Measurements from ENCODE around the gene NCKAP5L.

The NCKAP5L gene

GRCh38 chr12:49803693-49804450 is 24.3 kb downstream of the NCKAP5L start:
- H2AFZ ChIP-seq (ENCODE audit: low read length) = no peak overlapping the region
- H3K27ac ChIP-seq (replicated peaks; ENCODE audit: low read length) = no peak overlapping the region
- peaks cover 5% of the 10 kb centered on the region for H3K79me1 ChIP-seq (ENCODE audit: low read depth, low read length)
- no peak overlapping the region for H3K4ac ChIP-seq (ENCODE audit: low read length)
- H3K23ac ChIP-seq (ENCODE audit: low read depth, low read length, poor library complexity) = no peak overlapping the region
- no peak overlapping the region for H2BK15ac ChIP-seq (ENCODE audit: low read length)
- peak overlapping the region; percentile 68 for H2BK5ac ChIP-seq (ENCODE audit: low read length)
- H3K9ac ChIP-seq (ENCODE audit: low read depth, low read length, poor library complexity) = no peak overlapping the region
- no peaks in the 10 kb centered on the region for H3K9me3 ChIP-seq (replicated peaks in 1 of 2; ENCODE audit: control insufficient read depth in 2 of 2, insufficient read depth in 1 of 2, low read depth in 1 of 2, low read length in 2 of 2)
- H3K14ac ChIP-seq (ENCODE audit: low read length) = no peak overlapping the region
- DNase-seq (ENCODE audit: low spot score) = no peak
- WGBS, 2 donors (ENCODE audit: extremely low coverage in 2 of 2, insufficient read length in 2 of 2, insufficient replicate concordance in 1 of 2) = no CpG with 5 or more reads among the region's 12 CpGs
- H4K8ac ChIP-seq (ENCODE audit: low read depth, low read length) = no peak overlapping the region
- H3K27me3 ChIP-seq (ENCODE audit: control insufficient read depth in 3 of 3, insufficient read depth in 3 of 3, low read depth in 1 of 3, low read length in 3 of 3) = no peaks in the 10 kb centered on the region
- H2AK5ac ChIP-seq (ENCODE audit: low read depth, low read length) = no peak overlapping the region
- H4K91ac ChIP-seq (ENCODE audit: low read depth, low read length, poor library complexity) = no peak overlapping the region
- H2BK120ac ChIP-seq (ENCODE audit: low read depth, low read length) = no peak overlapping the region
- no peak overlapping the region for H3K18ac ChIP-seq (ENCODE audit: low read length)
- peaks cover 16 to 17% of the 10 kb centered on the region in 2 donors for H3K4me1 ChIP-seq (ENCODE audit: control insufficient read depth in 2 of 2, insufficient read depth in 1 of 2, low read depth in 1 of 2, low read length in 2 of 2)
- H3K4me3 ChIP-seq (ENCODE audit: low read length in 2 of 2) = no peak overlapping the region
- no peak overlapping the region for H2BK12ac ChIP-seq (ENCODE audit: low read length)
- no peak overlapping the region for H3K4me2 ChIP-seq (ENCODE audit: insufficient read depth, low read length, poor library complexity, severe bottlenecking)
- peaks cover 32 to 80% of the 10 kb centered on the region in 2 donors for H3K36me3 ChIP-seq (replicated peaks in 1 of 2; ENCODE audit: control insufficient read depth in 2 of 2, insufficient read depth in 2 of 2, low read length in 2 of 2)

- H3K14ac ChIP-seq (ENCODE audit: low read length) = no peak overlapping the region
- no peak overlapping the region for H3K4me2 ChIP-seq (ENCODE audit: insufficient read depth, low read length, poor library complexity, severe bottlenecking)
- peaks cover 43 to 94% of the 10 kb centered on the region in 2 donors for H3K36me3 ChIP-seq (replicated peaks in 1 of 2; ENCODE audit: control insufficient read depth in 2 of 2, insufficient read depth in 2 of 2, low read length in 2 of 2)
- peaks cover 3% of the 10 kb centered on the region for H3K79me1 ChIP-seq (ENCODE audit: low read depth, low read length)
- DNase-seq (ENCODE audit: low spot score) = no peak
- H2BK120ac ChIP-seq (ENCODE audit: low read depth, low read length) = no peak overlapping the region
- H3K4ac ChIP-seq (ENCODE audit: low read length) = no peak overlapping the region
- H3K23ac ChIP-seq (ENCODE audit: low read depth, low read length, poor library complexity) = peak overlapping the region; percentile 57
- H2AK5ac ChIP-seq (ENCODE audit: low read depth, low read length) = no peak overlapping the region
- peaks cover 0 to 4% of the 10 kb centered on the region in 2 donors for H3K4me1 ChIP-seq (ENCODE audit: control insufficient read depth in 2 of 2, insufficient read depth in 1 of 2, low read depth in 1 of 2, low read length in 2 of 2)
- H4K8ac ChIP-seq (ENCODE audit: low read depth, low read length) = no peak overlapping the region
- H3K27me3 ChIP-seq (ENCODE audit: control insufficient read depth in 3 of 3, insufficient read depth in 3 of 3, low read depth in 1 of 3, low read length in 3 of 3) = no peaks in the 10 kb centered on the region
- H2BK12ac ChIP-seq (ENCODE audit: low read length) = no peak overlapping the region
- no peak overlapping the region for H3K4me3 ChIP-seq (ENCODE audit: low read length in 2 of 2)
- H3K9ac ChIP-seq (ENCODE audit: low read depth, low read length, poor library complexity) = peak overlapping the region; percentile 51
- H2AFZ ChIP-seq (ENCODE audit: low read length) = no peak overlapping the region
- WGBS, 2 donors (ENCODE audit: extremely low coverage in 2 of 2, insufficient read length in 2 of 2, insufficient replicate concordance in 1 of 2) = no CpG with 5 or more reads among the region's 17 CpGs
- H3K9me3 ChIP-seq (replicated peaks in 1 of 2; ENCODE audit: control insufficient read depth in 2 of 2, insufficient read depth in 1 of 2, low read depth in 1 of 2, low read length in 2 of 2) = no peaks in the 10 kb centered on the region
- no peak overlapping the region for H4K91ac ChIP-seq (ENCODE audit: low read depth, low read length, poor library complexity)
- H3K18ac ChIP-seq (ENCODE audit: low read length) = no peak overlapping the region
- H3K27ac ChIP-seq (replicated peaks; ENCODE audit: low read length) = no peak overlapping the region
- no peak overlapping the region for H2BK15ac ChIP-seq (ENCODE audit: low read length)
- H2BK5ac ChIP-seq (ENCODE audit: low read length) = no peak overlapping the region
Observed at GRCh38 chr12:49801141-49802063, 26.8 kb downstream of the NCKAP5L start.

GRCh38 chr12:49800421-49801140 is 27.6 kb downstream of the NCKAP5L start:
- no peak overlapping the region for H3K27ac ChIP-seq (replicated peaks; ENCODE audit: low read length)
- WGBS, 2 donors (ENCODE audit: extremely low coverage in 2 of 2, insufficient read length in 2 of 2, insufficient replicate concordance in 1 of 2) = no CpG with 5 or more reads among the region's 11 CpGs
- peaks cover 46 to 94% of the 10 kb centered on the region in 2 donors for H3K36me3 ChIP-seq (replicated peaks in 1 of 2; ENCODE audit: control insufficient read depth in 2 of 2, insufficient read depth in 2 of 2, low read length in 2 of 2)

More at GRCh38 chr12:49800421-49801140, 27.6 kb downstream of the NCKAP5L start:
- no peak overlapping the region for H3K14ac ChIP-seq (ENCODE audit: low read length)
- H3K23ac ChIP-seq (ENCODE audit: low read depth, low read length, poor library complexity) = peak overlapping the region; percentile 73
- H3K27me3 ChIP-seq (ENCODE audit: control insufficient read depth in 3 of 3, insufficient read depth in 3 of 3, low read depth in 1 of 3, low read length in 3 of 3) = no peaks in the 10 kb centered on the region
- no peak overlapping the region for H2BK120ac ChIP-seq (ENCODE audit: low read depth, low read length)
- H2BK5ac ChIP-seq (ENCODE audit: low read length) = no peak overlapping the region
- H3K18ac ChIP-seq (ENCODE audit: low read length) = no peak overlapping the region
- H2AK5ac ChIP-seq (ENCODE audit: low read depth, low read length) = no peak overlapping the region
- no peak overlapping the region for H3K4me2 ChIP-seq (ENCODE audit: insufficient read depth, low read length, poor library complexity, severe bottlenecking)
- H3K79me1 ChIP-seq (ENCODE audit: low read depth, low read length) = no peaks in the 10 kb centered on the region
- H2BK12ac ChIP-seq (ENCODE audit: low read length) = no peak overlapping the region
- no peak overlapping the region for H4K91ac ChIP-seq (ENCODE audit: low read depth, low read length, poor library complexity)
- H2AFZ ChIP-seq (ENCODE audit: low read length) = no peak overlapping the region
- no peak overlapping the region for H3K4ac ChIP-seq (ENCODE audit: low read length)
- no peak overlapping the region for H3K9ac ChIP-seq (ENCODE audit: low read depth, low read length, poor library complexity)
- no peak overlapping the region for H2BK15ac ChIP-seq (ENCODE audit: low read length)
- H3K4me1 ChIP-seq (ENCODE audit: control insufficient read depth in 2 of 2, insufficient read depth in 1 of 2, low read depth in 1 of 2, low read length in 2 of 2) = peaks cover 0 to 2% of the 10 kb centered on the region in 2 donors
- H3K4me3 ChIP-seq (ENCODE audit: low read length in 2 of 2) = no peak overlapping the region
- H3K9me3 ChIP-seq (replicated peaks in 1 of 2; ENCODE audit: control insufficient read depth in 2 of 2, insufficient read depth in 1 of 2, low read depth in 1 of 2, low read length in 2 of 2) = no peaks in the 10 kb centered on the region
- H4K8ac ChIP-seq (ENCODE audit: low read depth, low read length) = no peak overlapping the region
- no peak for DNase-seq (ENCODE audit: low spot score)
